Measurements from ENCODE around the gene C2orf78.
A peak's percentile ranks its signal among the peaks of the same experiment; 100 is the strongest.

The C2orf78 gene

DNA sequence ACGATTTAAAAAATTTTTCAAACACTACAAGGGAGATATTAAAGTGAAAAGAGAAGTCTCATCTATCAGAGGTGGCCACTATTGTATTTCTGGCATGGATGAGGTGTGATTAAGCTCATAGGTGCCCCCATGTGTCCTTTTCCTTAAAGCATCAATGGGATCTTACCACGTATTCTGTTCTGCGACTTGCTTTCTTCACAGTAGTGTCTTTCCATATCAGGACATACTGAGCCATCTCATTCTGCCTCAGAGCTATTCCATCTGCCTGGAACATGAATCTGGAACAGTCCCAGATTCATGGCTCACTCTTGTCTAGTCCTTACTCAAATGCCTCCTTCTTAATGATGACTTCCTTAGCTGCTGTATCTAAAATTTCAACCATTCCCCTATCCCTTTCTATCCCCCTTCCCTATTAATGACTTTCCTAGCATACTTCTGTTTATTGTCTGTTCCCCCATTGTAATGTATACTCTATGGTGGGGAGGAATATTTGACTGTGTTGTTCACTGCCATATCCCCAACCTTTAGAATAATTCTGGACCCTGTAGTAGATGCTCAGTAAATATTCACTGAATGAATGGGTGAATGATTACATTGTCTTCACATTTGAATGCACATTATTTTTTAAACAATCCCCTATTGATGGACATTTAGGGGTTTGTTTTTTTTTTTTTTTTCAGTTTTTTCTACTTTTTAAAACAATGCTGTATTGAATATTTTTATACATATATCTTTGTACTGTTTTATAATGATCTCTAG, 55.8 kb downstream of the C2orf78 start:
- no peak for DNase-seq (ENCODE audit: low read depth in 2 of 2)

DNA sequence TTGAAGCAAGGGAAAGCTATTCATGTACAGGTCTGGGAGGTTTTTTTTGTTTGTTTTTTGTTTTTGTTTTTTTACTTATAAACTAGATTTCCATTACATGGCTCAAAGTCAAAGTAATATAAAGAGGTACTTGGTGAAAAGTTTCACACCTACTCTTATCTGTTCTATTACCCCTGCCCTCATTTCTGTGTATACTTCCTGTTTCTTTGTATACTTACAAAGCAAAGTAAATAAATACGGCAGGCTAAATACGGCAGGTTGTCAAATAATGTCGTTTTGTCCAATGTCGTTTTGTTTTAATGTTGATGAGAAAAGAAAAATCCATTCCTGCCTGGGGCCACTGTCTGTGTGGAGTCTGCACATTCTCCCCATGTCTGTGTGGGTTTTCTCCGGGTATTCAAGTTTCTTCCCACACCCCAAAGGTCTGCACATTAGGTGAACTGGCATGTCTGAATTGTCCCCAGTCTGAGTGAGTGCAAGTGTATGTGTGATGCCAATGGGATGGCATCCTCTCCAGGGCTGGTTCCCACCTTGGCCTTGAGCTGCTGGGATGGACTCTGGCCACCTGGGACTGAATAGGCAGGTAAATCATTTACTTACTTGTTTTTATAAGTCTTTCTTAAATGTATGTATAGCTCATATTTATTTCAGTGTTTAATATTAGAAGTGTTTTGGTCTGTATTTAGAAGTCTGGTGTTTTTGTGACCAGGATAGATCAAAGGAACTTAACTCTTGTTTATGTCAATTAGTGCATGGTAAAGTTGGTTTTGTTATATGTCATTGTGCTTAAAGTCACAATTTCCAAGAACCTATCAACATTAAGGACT, 58.1 kb downstream of the C2orf78 start:
- no peak for DNase-seq (ENCODE audit: low read depth in 2 of 2)

GRCh38 chr2:73842739-73843019, 58.7 kb downstream of the C2orf78 start:
- no peak for DNase-seq (ENCODE audit: low read depth in 2 of 2)

DNA sequence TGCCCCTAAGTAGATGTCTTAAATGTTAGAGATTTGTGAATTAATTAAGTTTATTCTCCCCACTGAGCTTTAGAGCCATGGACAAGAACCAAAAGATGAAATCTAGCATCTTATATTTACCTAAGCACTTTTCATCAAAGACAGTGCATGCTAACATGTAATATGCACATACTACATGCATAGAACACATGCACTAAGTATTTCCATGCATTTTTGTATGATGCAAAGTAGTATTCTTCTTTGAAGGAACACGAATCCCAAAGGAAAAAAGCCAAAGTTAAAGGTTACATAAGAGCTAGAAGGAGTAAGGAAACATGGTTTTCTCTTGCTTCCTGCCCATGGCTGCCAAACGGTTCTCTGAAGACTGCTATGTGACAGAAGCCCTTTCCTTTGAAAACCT, 60.1 kb downstream of the C2orf78 start:
- DNase-seq (ENCODE audit: low read depth in 2 of 2), result no peak

GRCh38 chr2:73850009-73850408, 66.0 kb downstream of the C2orf78 start:
- no peak for DNase-seq (ENCODE audit: low read depth in 2 of 2)

GRCh38 chr2:73851274-73851673, 67.3 kb downstream of the C2orf78 start:
- no peak for DNase-seq (ENCODE audit: low read depth in 2 of 2)

- DNase-seq (ENCODE audit: low read depth in 2 of 2), result no peak
These were observed 68.0 kb downstream of the C2orf78 start for GRCh38 chr2:73852020-73852419.

- DNase-seq (ENCODE audit: low read depth in 2 of 2), result no peak
These were observed 71.5 kb downstream of the C2orf78 start for GRCh38 chr2:73855526-73855925.

DNA sequence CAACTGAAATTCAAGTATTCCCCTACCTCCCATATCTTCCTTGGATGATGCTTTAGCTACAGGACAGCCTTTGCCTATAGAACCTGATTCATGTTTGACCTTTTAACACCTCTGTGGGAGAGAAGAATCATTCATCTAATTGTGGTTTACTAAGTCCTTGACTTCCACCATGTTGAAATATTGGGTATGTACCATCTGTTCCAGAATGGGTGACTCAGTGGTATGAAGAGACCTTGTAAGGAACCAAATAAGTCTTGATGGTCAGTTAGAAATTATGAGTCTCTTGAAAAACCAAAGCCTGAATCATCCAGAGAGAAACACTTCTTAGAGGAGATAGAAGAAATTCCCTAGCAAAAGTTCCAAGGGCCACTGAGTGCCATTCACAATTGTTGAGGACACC, 72.2 kb downstream of the C2orf78 start:
- DNase-seq (ENCODE audit: low read depth in 2 of 2), result no peak

- peak in 1 of 2 experiments; percentile 12 for DNase-seq (ENCODE audit: low read depth in 2 of 2)
These were observed 76.0 kb downstream of the C2orf78 start for GRCh38 chr2:73859721-73860586.

- DNase-seq (ENCODE audit: low read depth in 2 of 2), result no peak
These were observed 79.0 kb downstream of the C2orf78 start for GRCh38 chr2:73862987-73863386.
